ENCODE results near the gene SNN.

DNA sequence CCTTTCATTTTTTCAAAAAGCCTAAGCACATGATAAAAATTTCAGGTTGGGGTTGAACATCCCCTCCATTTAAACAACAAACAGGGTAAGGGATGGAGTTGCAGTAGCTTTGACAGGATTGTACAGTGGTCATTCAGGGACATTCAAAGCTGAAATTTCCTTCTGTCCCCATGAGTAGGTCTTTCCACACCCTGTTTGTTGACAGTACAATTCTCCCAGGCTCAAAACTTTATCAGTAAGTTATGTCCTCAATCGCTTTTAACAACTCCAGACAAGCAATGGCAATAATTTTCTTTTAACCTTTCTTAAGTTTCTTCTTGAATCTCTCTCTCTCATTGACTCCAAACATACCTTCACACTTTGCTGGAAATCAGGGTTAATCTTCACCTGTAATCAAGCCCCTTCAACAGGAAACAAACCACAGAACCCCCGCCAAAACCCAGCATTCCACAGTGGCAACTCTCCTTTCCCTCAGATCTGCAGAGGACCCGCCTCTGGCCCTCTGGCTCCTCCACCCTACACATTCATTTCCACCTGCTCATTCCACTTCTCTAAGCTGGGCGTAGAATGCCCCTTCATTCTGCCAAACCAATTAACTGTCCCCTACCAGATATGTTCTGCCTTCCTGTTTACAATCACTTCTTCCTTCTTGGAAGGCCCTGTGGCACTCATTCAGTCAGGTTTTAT is 53.7 kb downstream of the SNN start:
- TF ChIP-seq, protein P1, sequence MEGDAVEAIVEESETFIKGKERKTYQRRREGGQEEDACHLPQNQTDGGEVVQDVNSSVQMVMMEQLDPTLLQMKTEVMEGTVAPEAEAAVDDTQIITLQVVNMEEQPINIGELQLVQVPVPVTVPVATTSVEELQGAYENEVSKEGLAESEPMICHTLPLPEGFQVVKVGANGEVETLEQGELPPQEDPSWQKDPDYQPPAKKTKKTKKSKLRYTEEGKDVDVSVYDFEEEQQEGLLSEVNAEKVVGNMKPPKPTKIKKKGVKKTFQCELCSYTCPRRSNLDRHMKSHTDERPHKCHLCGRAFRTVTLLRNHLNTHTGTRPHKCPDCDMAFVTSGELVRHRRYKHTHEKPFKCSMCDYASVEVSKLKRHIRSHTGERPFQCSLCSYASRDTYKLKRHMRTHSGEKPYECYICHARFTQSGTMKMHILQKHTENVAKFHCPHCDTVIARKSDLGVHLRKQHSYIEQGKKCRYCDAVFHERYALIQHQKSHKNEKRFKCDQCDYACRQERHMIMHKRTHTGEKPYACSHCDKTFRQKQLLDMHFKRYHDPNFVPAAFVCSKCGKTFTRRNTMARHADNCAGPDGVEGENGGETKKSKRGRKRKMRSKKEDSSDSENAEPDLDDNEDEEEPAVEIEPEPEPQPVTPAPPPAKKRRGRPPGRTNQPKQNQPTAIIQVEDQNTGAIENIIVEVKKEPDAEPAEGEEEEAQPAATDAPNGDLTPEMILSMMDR (IDR thresholded peaks at IDR 0.05; ENCODE audit: low read depth, low read length, poor library complexity, severe bottlenecking), result no peak
- no peak for TF ChIP-seq EZH2phosphoT487 (IDR thresholded peaks at IDR 0.05; ENCODE audit: borderline replicate concordance, low read length)

All from DOHH2 (cell line).